Cardiac muscle cell (in vitro differentiated cells and primary cell): Measurements from ENCODE around the gene FILIP1. TPM values are rescaled to one million over a fixed set of nuclear protein-coding genes. Genes with fewer than 3 reads are reported as not detected.

Source experiments
- DNase-seq, 2 donors: peaks; one replicate each; pipeline versions ENCODE4 v3.0.0 to v3.0.0-alpha.2; 2010 to 2017; ENCODE audit warnings: low read depth in 1 of 2, low spot score in 1 of 2
- H3K27ac ChIP-seq: fragments of 200-600 bp; sonication (generic); 2 replicates; pipeline ENCODE4 v1.5.1; 2016
- H3K27me3 ChIP-seq: fragments of 200-600 bp; sonication (generic); 2 replicates; pipeline ENCODE4 v1.6.0; 2016; ENCODE audit warnings: control low read depth
- H3K36me3 ChIP-seq: fragments of 200-600 bp; sonication (generic); 2 replicates; pipeline ENCODE4 v1.5.1; 2016; ENCODE audit warnings: control low read depth
- H3K4me1 ChIP-seq: fragments of 200-600 bp; sonication (generic); 2 replicates; pipeline ENCODE4 v1.8.1; 2017; ENCODE audit warnings: low read depth, mild to moderate bottlenecking, mixed run types
- H3K4me3 ChIP-seq: fragments of 200-600 bp; sonication (generic); 2 replicates; pipeline ENCODE4 v1.5.1; 2016; ENCODE audit warnings: mild to moderate bottlenecking
- H3K9me3 ChIP-seq: fragments of 200-600 bp; sonication (generic); 2 replicates; pipeline ENCODE4 v1.5.1; 2017; ENCODE audit warnings: low read depth, mild to moderate bottlenecking, control low read depth
- polyA plus RNA-seq: library from polyadenylated mRNA; unstranded; fragments of >200 nt; fragmentation: Nextera tagmentation; extraction: Ambion mirVana; gene quantifications from 2 replicates; pipeline ENCODE4 v1.2.1, GENCODE V29; 2016
- total RNA-seq: library from RNA; depleted of rRNA; stranded (reverse); fragments of >200 nt; gene quantifications from 2 replicates; pipeline ENCODE4 v1.2.3, GENCODE V29; 2016
- TF ChIP-seq, protein P1 (sequence below): IDR thresholded peaks from 2 replicates; pipeline ENCODE4 v1.5.1; 2012; ENCODE audit warnings: low read depth, mild to moderate bottlenecking, low read length

Gene FILIP1
- total and polyA plus RNA-seq, 2 experiments from 2014 or later: 64.8 to 107 TPM

DNA sequence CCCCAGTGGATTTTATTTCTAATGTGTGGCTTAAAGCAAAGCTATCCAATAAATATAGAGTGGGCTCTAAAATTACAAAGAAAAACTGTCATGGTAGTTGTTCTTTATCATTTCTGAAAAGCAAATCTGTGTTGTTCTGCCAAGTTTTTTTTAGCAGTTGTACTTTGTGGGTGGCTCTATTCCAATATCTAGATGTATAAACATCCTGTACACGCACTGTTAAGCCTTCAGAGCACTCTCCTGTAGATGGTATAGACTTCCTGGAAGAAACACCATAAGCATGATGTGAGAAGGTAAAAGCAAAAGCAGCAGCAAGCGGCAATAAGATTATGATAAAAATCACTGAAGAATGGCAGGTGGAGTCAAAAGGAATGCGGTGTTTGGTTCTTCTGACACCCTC, 187.5 kb downstream of the FILIP1 start:
- Histone ChIP-seq H3K9me3 (no peaks in the 10 kb centered on the region), H3K4me3 (no peak overlapping the region), H3K4me1 (peaks cover 10% of the 10 kb centered on the region), H3K36me3 (peaks cover 24% of the 10 kb centered on the region), H3K27me3 (no peaks in the 10 kb centered on the region), H3K27ac (peak overlapping the region; percentile 39)
- TF ChIP-seq, protein P1, sequence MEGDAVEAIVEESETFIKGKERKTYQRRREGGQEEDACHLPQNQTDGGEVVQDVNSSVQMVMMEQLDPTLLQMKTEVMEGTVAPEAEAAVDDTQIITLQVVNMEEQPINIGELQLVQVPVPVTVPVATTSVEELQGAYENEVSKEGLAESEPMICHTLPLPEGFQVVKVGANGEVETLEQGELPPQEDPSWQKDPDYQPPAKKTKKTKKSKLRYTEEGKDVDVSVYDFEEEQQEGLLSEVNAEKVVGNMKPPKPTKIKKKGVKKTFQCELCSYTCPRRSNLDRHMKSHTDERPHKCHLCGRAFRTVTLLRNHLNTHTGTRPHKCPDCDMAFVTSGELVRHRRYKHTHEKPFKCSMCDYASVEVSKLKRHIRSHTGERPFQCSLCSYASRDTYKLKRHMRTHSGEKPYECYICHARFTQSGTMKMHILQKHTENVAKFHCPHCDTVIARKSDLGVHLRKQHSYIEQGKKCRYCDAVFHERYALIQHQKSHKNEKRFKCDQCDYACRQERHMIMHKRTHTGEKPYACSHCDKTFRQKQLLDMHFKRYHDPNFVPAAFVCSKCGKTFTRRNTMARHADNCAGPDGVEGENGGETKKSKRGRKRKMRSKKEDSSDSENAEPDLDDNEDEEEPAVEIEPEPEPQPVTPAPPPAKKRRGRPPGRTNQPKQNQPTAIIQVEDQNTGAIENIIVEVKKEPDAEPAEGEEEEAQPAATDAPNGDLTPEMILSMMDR: no peak
- DNase-seq: peak in 1 of 2 donors; percentile 52

DNA sequence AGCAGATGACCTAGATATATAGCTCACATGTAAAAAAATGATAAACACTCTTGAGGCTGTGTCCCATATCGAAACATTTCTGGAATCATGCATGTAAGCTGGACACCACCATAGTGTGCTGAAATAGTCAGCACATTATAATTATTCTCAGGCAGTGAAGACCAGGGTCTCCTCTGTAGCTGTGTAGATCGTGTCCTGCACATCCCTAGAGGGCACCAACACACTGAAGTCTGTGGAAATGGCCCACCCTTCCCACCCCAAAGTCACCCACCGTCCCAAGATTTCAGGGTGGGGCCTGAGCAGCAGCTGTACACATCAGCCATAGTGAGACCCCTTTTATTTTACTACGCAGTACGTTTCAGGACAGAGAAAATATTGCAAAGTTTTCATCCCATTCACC, 188.0 kb downstream of the FILIP1 start:
- H3K27ac ChIP-seq: peak overlapping the region; percentile 39
- H3K9me3 ChIP-seq: no peaks in the 10 kb centered on the region
- DNase-seq: no peak
- no peaks in the 10 kb centered on the region for H3K27me3 ChIP-seq
- peaks cover 22% of the 10 kb centered on the region for H3K36me3 ChIP-seq
- TF ChIP-seq, protein P1: no peak
- H3K4me1 ChIP-seq: peaks cover 10% of the 10 kb centered on the region
- H3K4me3 ChIP-seq: no peak overlapping the region

DNA sequence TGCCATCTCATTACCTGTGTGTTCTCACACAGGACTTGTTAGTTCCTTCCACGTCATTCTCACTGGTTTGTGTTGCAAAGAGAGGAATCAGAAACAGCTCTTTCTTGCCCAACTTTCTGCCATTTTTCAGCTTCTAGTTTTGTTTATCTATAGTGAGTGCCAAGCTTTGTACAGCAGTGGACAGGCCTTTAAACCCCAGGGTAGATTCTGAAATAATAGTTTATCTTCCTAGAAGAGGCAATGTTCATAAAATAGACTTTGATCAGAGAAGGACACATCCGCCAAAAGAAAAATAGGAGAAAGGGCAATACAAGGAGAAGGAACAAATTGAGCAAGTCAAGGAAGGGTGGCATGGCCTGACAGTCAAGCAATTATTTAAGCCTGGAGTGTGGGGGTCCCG, 191.3 kb downstream of the FILIP1 start:
- Histone ChIP-seq H3K4me3 (no peak overlapping the region), H3K27me3 (no peaks in the 10 kb centered on the region), H3K27ac (peak overlapping the region; percentile 57), H3K36me3 (peaks cover 7% of the 10 kb centered on the region), H3K9me3 (no peaks in the 10 kb centered on the region), H3K4me1 (no peaks in the 10 kb centered on the region)
- DNase-seq: no peak
- TF ChIP-seq, protein P1: no peak

DNA sequence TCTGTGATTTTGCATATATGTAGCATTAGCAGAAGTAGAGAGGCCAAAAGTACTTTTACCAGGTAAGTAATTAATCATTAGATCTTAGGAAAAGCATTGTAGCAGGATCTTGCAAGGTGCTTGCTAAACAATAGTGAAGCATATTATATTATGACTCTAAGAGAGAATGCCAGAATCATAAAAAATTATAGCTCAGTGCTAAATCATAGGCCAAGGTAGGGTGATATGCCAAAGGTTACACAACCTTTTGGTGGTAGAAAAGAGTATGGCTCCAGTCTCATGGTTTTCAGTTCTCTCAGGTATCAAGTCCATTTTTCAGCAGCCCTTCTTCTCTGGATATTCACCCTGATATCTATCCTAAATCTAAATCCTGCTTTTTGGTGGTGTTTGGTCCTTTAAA, 192.1 kb downstream of the FILIP1 start:
- no peaks in the 10 kb centered on the region for H3K27me3 ChIP-seq
- H3K36me3 ChIP-seq: peaks cover 7% of the 10 kb centered on the region
- H3K9me3 ChIP-seq: no peaks in the 10 kb centered on the region
- no peak overlapping the region for H3K4me3 ChIP-seq
- TF ChIP-seq, protein P1: no peak
- H3K4me1 ChIP-seq: no peaks in the 10 kb centered on the region
- H3K27ac ChIP-seq: peak overlapping the region; percentile 57
- DNase-seq: no peak

DNA sequence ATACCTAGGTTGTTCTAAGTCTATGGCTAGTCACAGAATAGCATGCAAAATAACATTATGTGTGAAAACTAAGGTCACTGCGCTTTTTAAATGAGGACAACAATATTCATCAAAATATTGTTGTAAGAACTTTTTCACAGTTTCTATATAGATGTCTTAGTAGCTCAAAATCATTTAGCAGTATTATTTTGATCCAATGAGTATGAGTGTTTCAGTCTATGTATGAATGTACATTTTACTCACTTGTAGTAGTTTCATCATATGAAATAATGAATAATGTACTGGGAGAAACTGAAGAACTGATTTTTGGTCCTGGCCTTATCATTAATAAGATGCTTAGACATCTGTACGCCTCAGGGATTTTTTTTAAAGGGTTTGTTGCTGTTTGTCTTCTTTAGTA, 192.5 kb downstream of the FILIP1 start:
- Histone ChIP-seq H3K36me3 (peaks cover 3% of the 10 kb centered on the region), H3K4me1 (no peaks in the 10 kb centered on the region), H3K27me3 (no peaks in the 10 kb centered on the region), H3K4me3 (no peak overlapping the region), H3K9me3 (no peaks in the 10 kb centered on the region), H3K27ac (peak overlapping the region; percentile 57)
- TF ChIP-seq, protein P1: no peak
- DNase-seq: no peak

DNA sequence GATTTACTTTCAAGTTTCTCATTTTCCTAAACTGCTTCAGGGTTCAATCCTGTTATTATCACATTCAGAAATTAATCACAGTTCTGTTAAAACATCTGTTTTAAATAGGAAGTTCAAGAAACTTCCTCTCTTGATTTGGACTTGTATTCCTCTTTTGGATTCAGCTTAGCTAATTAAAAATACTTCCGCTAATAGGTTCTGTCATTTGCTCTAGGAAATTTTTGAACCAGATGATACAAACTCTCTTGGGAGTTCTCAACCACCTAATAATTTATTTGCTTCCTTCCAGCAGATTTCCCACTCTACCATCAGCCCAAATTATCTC, 193.1 kb downstream of the FILIP1 start:
- Histone ChIP-seq H3K27ac (peak overlapping the region; percentile 27), H3K4me3 (no peak overlapping the region), H3K4me1 (no peaks in the 10 kb centered on the region), H3K27me3 (no peaks in the 10 kb centered on the region), H3K9me3 (no peaks in the 10 kb centered on the region), H3K36me3 (peaks cover 3% of the 10 kb centered on the region)
- no peak for DNase-seq
- TF ChIP-seq, protein P1: no peak
